ENCODE results near the gene CCDC188. TPM values are rescaled to one million over a fixed set of nuclear protein-coding genes. Genes with fewer than 3 reads are reported as not detected.

Gene CCDC188
- total RNA-seq, 1 experiment from 2014 or later, result not detected

DNA sequence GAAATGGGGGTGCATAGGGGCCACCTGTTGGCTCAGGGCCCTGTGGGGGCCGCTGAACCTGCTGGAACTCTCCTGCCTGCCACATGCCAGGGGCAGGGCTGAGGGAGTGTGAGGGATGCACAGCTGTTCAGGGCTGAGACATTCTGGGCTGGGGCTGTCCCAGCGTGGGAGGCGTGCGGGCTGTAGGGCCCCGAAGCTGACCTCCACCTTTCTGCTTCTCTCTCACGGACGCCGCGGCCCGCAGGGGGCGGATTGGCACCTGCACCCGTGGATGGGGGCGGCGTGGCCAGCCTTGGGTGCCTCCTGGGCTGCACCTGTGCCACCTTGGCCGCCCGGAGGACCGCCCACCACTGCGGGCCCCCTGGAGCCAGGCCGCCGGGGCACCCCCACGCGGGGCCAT, 4.1 kb downstream of the CCDC188 start:
- no peak for ATAC-seq
- in situ Hi-C loops (cut with HindIII; ENCODE audit: low pct_unique_long_range_greater_than_20kb, low sequenced_read_pairs), result no loop called here
- no peak overlapping the region for H3K27ac ChIP-seq (ENCODE audit: low read length)
- intact Hi-C loops (cut with micrococcal nuclease; ENCODE audit: unreplicated experiment), result no loop called here
- no peaks in the 10 kb centered on the region for H3K27me3 ChIP-seq (ENCODE audit: control insufficient read depth, insufficient read depth, low read length)
- no peak overlapping the region for H3K4me3 ChIP-seq (ENCODE audit: low read depth in 2 of 2, low read length in 2 of 2)
- BruUV-seq (replicated peaks), result no TSS peak
- no peaks in the 10 kb centered on the region for H3K36me3 ChIP-seq (ENCODE audit: control insufficient read depth, insufficient read depth, low read length)
- POLR2A ChIA-PET, result no interaction called here
- DNase-seq (ENCODE audit: low read depth, low spot score), result no peak
- CTCF ChIA-PET, result no interaction called here
- H3K9me3 ChIP-seq (ENCODE audit: control insufficient read depth, insufficient read depth, low read depth, low read length), result no peaks in the 10 kb centered on the region
- TF ChIP-seq SIN3A (IDR thresholded peaks at IDR 0.05; ENCODE audit: borderline replicate concordance, insufficient read depth, low read depth, low read length), result no peak
- TF ChIP-seq TCF7L2 (IDR thresholded peaks at IDR 0.05; ENCODE audit: low read depth, low read length), result no peak
- TF ChIP-seq POLR2AphosphoS5 (IDR thresholded peaks at IDR 0.05; ENCODE audit: low read depth, low read length), result no peak
- TF ChIP-seq, protein P1, sequence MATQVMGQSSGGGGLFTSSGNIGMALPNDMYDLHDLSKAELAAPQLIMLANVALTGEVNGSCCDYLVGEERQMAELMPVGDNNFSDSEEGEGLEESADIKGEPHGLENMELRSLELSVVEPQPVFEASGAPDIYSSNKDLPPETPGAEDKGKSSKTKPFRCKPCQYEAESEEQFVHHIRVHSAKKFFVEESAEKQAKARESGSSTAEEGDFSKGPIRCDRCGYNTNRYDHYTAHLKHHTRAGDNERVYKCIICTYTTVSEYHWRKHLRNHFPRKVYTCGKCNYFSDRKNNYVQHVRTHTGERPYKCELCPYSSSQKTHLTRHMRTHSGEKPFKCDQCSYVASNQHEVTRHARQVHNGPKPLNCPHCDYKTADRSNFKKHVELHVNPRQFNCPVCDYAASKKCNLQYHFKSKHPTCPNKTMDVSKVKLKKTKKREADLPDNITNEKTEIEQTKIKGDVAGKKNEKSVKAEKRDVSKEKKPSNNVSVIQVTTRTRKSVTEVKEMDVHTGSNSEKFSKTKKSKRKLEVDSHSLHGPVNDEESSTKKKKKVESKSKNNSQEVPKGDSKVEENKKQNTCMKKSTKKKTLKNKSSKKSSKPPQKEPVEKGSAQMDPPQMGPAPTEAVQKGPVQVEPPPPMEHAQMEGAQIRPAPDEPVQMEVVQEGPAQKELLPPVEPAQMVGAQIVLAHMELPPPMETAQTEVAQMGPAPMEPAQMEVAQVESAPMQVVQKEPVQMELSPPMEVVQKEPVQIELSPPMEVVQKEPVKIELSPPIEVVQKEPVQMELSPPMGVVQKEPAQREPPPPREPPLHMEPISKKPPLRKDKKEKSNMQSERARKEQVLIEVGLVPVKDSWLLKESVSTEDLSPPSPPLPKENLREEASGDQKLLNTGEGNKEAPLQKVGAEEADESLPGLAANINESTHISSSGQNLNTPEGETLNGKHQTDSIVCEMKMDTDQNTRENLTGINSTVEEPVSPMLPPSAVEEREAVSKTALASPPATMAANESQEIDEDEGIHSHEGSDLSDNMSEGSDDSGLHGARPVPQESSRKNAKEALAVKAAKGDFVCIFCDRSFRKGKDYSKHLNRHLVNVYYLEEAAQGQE (IDR thresholded peaks at IDR 0.05; ENCODE audit: insufficient read depth in 1 of 2, low read depth in 2 of 2, low read length in 1 of 2), result no peak
- TF ChIP-seq, protein P2, sequence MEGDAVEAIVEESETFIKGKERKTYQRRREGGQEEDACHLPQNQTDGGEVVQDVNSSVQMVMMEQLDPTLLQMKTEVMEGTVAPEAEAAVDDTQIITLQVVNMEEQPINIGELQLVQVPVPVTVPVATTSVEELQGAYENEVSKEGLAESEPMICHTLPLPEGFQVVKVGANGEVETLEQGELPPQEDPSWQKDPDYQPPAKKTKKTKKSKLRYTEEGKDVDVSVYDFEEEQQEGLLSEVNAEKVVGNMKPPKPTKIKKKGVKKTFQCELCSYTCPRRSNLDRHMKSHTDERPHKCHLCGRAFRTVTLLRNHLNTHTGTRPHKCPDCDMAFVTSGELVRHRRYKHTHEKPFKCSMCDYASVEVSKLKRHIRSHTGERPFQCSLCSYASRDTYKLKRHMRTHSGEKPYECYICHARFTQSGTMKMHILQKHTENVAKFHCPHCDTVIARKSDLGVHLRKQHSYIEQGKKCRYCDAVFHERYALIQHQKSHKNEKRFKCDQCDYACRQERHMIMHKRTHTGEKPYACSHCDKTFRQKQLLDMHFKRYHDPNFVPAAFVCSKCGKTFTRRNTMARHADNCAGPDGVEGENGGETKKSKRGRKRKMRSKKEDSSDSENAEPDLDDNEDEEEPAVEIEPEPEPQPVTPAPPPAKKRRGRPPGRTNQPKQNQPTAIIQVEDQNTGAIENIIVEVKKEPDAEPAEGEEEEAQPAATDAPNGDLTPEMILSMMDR (IDR thresholded peaks at IDR 0.05), result no peak
- no peaks in the 10 kb centered on the region for H3K4me1 ChIP-seq (ENCODE audit: control insufficient read depth, insufficient read depth, low read length)

DNA sequence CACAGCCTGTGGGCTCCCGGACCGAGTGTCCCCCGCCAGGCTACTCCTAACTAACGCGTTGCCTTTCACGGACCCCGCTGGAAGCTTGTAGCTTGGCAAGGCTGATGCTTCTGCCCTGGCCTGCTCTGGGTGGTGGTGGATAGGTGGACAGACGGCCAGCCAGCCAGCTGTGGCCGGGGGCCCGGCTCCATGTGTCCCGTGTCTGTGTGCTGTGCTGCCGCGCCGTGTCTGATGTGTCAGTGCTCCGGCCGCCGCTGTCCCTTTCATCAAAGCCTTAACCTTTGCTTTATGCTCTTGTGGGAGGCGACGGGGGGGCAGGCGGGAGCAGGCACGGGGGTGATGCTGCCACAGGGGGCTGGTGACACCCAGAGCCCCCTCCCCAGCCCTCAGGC, 5.0 kb downstream of the CCDC188 start:
- in situ Hi-C loops (cut with HindIII; ENCODE audit: low pct_unique_long_range_greater_than_20kb, low sequenced_read_pairs) (no loop called here), intact Hi-C loops (cut with micrococcal nuclease; ENCODE audit: unreplicated experiment) (no loop called here)
- ATAC-seq (no peak), DNase-seq (ENCODE audit: low read depth, low spot score) (no peak)
- BruUV-seq (replicated peaks), result no TSS peak
- Histone ChIP-seq H3K36me3 (ENCODE audit: control insufficient read depth, insufficient read depth, low read length) (no peaks in the 10 kb centered on the region), H3K4me3 (ENCODE audit: low read depth in 2 of 2, low read length in 2 of 2) (no peak overlapping the region), H3K27ac (ENCODE audit: low read length) (no peak overlapping the region), H3K9me3 (ENCODE audit: control insufficient read depth, insufficient read depth, low read depth, low read length) (no peaks in the 10 kb centered on the region), H3K27me3 (ENCODE audit: control insufficient read depth, insufficient read depth, low read length) (no peaks in the 10 kb centered on the region), H3K4me1 (ENCODE audit: control insufficient read depth, insufficient read depth, low read length) (no peaks in the 10 kb centered on the region)
- ChIA-PET POLR2A (no interaction called here), CTCF (no interaction called here)
- TF ChIP-seq, protein P1 (IDR thresholded peaks at IDR 0.05; ENCODE audit: insufficient read depth in 1 of 2, low read depth in 2 of 2, low read length in 1 of 2), result no peak
- TF ChIP-seq SIN3A (IDR thresholded peaks at IDR 0.05; ENCODE audit: borderline replicate concordance, insufficient read depth, low read depth, low read length) (no peak), TCF7L2 (IDR thresholded peaks at IDR 0.05; ENCODE audit: low read depth, low read length) (no peak), POLR2AphosphoS5 (IDR thresholded peaks at IDR 0.05; ENCODE audit: low read depth, low read length) (no peak)
- TF ChIP-seq, protein P2 (IDR thresholded peaks at IDR 0.05), result no peak
